ENCODE results near the gene SLC29A1.

SLC29A1 gene

GRCh38 chr6:44220913-44221290, 2.5 kb upstream of the SLC29A1 start:
- in situ Hi-C loops (cut with HindIII; ENCODE audit: low sequenced_read_pairs) = no loop called here

- in situ Hi-C loops (cut with HindIII; ENCODE audit: low sequenced_read_pairs) = no loop called here
Observed at GRCh38 chr6:44221291-44221960, 2.0 kb upstream of the SLC29A1 start.

- in situ Hi-C loops (cut with HindIII; ENCODE audit: low sequenced_read_pairs) = no loop called here
Observed at GRCh38 chr6:44221961-44222335, 1.4 kb upstream of the SLC29A1 start.

- in situ Hi-C loops (cut with HindIII; ENCODE audit: low sequenced_read_pairs) = no loop called here
Observed at GRCh38 chr6:44222486-44223318, 693 bp upstream of the SLC29A1 start.

- in situ Hi-C loops (cut with HindIII; ENCODE audit: low sequenced_read_pairs) = no loop called here
Observed at GRCh38 chr6:44224029-44224964, 902 bp downstream of the SLC29A1 start.

GRCh38 chr6:44224965-44225305, 1.5 kb downstream of the SLC29A1 start:
- in situ Hi-C loops (cut with HindIII; ENCODE audit: low sequenced_read_pairs) = no loop called here

- in situ Hi-C loops (cut with HindIII; ENCODE audit: low sequenced_read_pairs) = no loop called here
Observed at GRCh38 chr6:44225579-44226325, 2.4 kb downstream of the SLC29A1 start.

GRCh38 chr6:44226368-44227147, 3.2 kb downstream of the SLC29A1 start:
- in situ Hi-C loops (cut with HindIII; ENCODE audit: low sequenced_read_pairs) = no loop called here

- in situ Hi-C loops (cut with HindIII; ENCODE audit: low sequenced_read_pairs) = no loop called here
Observed at GRCh38 chr6:44227148-44227793, 3.9 kb downstream of the SLC29A1 start.

GRCh38 chr6:44228031-44228430, 4.6 kb downstream of the SLC29A1 start:
- in situ Hi-C loops (cut with HindIII; ENCODE audit: low sequenced_read_pairs) = no loop called here

GRCh38 chr6:44228433-44228832, 5.0 kb downstream of the SLC29A1 start:
- in situ Hi-C loops (cut with HindIII; ENCODE audit: low sequenced_read_pairs) = no loop called here

- in situ Hi-C loops (cut with HindIII; ENCODE audit: low sequenced_read_pairs) = no loop called here
Observed at GRCh38 chr6:44228836-44229235, 5.4 kb downstream of the SLC29A1 start.

- in situ Hi-C loops (cut with HindIII; ENCODE audit: low sequenced_read_pairs) = loop anchor here (5.0 to 10.0 kb wide), 3 partner anchors 45 to 122 kb away; no protein-coding TSS in a partner anchor
Observed at GRCh38 chr6:44229376-44230033, 6.1 kb downstream of the SLC29A1 start.

- in situ Hi-C loops (cut with HindIII; ENCODE audit: low sequenced_read_pairs) = loop anchor here (5.0 to 10.0 kb wide), 3 partner anchors 45 to 123 kb away; no protein-coding TSS in a partner anchor
Observed at GRCh38 chr6:44230034-44230675, 6.8 kb downstream of the SLC29A1 start.

GRCh38 chr6:44231426-44231825, 8.0 kb downstream of the SLC29A1 start:
- in situ Hi-C loops (cut with HindIII; ENCODE audit: low sequenced_read_pairs) = loop anchor here (5.0 to 10.0 kb wide), 3 partner anchors 47 to 124 kb away; no protein-coding TSS in a partner anchor

- in situ Hi-C loops (cut with HindIII; ENCODE audit: low sequenced_read_pairs) = loop anchor here (5.0 to 10.0 kb wide), 3 partner anchors 48 to 126 kb away; no protein-coding TSS in a partner anchor
Observed at GRCh38 chr6:44232676-44233566, 9.5 kb downstream of the SLC29A1 start.

GRCh38 chr6:44233567-44234100, 10.2 kb downstream of the SLC29A1 start:
- in situ Hi-C loops (cut with HindIII; ENCODE audit: low sequenced_read_pairs) = loop anchor here (5.0 to 10.0 kb wide), 3 partner anchors 49 to 126 kb away; no protein-coding TSS in a partner anchor
